SU-DHL-6 (cell line): ENCODE measurements around the gene HTR4.

Experiments used
- EZH2phosphoT487 ChIP-seq: fragments of 200-600 bp; sonication (generic), shearing (Covaris generic); conservative IDR thresholded peaks from 2 replicates; pipeline ENCODE4 v1.6.1; 2018; ENCODE audit warnings: mild to moderate bottlenecking, antibody characterized with exemption, low read length, moderate library complexity, mixed read lengths
- TF ChIP-seq, protein P1 (sequence below): fragments of 200-600 bp; sonication (generic); IDR thresholded peaks from one replicate; pipeline ENCODE4 v1.5.1; 2017; ENCODE audit warnings: antibody characterized with exemption, mild to moderate bottlenecking, low read length, moderate library complexity; ENCODE audit not compliant: insufficient read depth, poor library complexity, severe bottlenecking

DNA sequence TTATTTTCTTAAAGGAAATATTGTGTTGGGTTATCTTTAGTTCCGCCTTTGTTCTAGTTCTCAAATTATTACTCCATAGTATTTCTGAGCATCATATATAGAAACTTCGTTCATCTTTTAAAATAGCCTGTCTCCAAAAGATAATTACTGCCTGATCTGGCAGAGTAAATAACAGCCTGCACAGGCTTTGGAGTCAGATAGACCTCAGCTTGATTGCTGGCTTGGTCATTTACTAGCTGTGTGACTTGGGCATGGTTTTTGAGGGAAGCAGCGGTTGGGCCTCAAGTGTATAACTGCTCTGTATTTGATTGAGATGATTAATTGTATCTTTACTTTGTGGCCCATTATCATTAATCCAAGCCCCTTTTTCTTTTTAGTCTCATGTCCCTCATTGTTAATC is 220.5 kb downstream of the HTR4 start:
- TF ChIP-seq, protein P1, sequence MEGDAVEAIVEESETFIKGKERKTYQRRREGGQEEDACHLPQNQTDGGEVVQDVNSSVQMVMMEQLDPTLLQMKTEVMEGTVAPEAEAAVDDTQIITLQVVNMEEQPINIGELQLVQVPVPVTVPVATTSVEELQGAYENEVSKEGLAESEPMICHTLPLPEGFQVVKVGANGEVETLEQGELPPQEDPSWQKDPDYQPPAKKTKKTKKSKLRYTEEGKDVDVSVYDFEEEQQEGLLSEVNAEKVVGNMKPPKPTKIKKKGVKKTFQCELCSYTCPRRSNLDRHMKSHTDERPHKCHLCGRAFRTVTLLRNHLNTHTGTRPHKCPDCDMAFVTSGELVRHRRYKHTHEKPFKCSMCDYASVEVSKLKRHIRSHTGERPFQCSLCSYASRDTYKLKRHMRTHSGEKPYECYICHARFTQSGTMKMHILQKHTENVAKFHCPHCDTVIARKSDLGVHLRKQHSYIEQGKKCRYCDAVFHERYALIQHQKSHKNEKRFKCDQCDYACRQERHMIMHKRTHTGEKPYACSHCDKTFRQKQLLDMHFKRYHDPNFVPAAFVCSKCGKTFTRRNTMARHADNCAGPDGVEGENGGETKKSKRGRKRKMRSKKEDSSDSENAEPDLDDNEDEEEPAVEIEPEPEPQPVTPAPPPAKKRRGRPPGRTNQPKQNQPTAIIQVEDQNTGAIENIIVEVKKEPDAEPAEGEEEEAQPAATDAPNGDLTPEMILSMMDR = no peak
- TF ChIP-seq EZH2phosphoT487 = no peak
